ENCODE measurements around the gene NOG.

- TF ChIP-seq CTCF (IDR thresholded peaks at IDR 0.05; ENCODE audit: borderline replicate concordance, extremely low read depth, low read length, poor library complexity, severe bottlenecking) (no peak), EZH2 (IDR thresholded peaks at IDR 0.05; ENCODE audit: borderline replicate concordance, low read depth, low read length, severe bottlenecking) (no peak)
These were observed 22.7 kb downstream of the NOG start for GRCh38 chr17:56616239-56616638.
